Endothelial cell (in vitro differentiated cells): Measurements from ENCODE around the gene LYZ. TPM values are rescaled to one million over a fixed set of nuclear protein-coding genes. Genes with fewer than 3 reads are reported as not detected.

ENCODE experiments used
- DNase-seq: peaks from one replicate; pipeline ENCODE4 v3.0.0; 2021; ENCODE audit warnings: low spot score
- H3K27ac Mint-ChIP-seq: one replicate; pipeline ENCODE4 v1.8.0; 2021; ENCODE audit warnings: mixed read lengths, inconsistent platforms; ENCODE audit not compliant: unreplicated experiment
- H3K27me3 Mint-ChIP-seq: one replicate; pipeline ENCODE4 v1.8.0; 2021; ENCODE audit warnings: mild to moderate bottlenecking, moderate library complexity, mixed read lengths, inconsistent platforms; ENCODE audit not compliant: unreplicated experiment
- H3K36me3 Mint-ChIP-seq: one replicate; pipeline ENCODE4 v1.8.0; 2021; ENCODE audit warnings: mild to moderate bottlenecking, low read depth, mixed read lengths, inconsistent platforms; ENCODE audit not compliant: unreplicated experiment
- H3K4me1 Mint-ChIP-seq: one replicate; pipeline ENCODE4 v1.8.0; 2021; ENCODE audit warnings: mild to moderate bottlenecking, mixed read lengths, inconsistent platforms; ENCODE audit not compliant: unreplicated experiment
- H3K4me3 Mint-ChIP-seq: one replicate; pipeline ENCODE4 v1.8.0; 2021; ENCODE audit warnings: mild to moderate bottlenecking, mixed read lengths, inconsistent platforms; ENCODE audit not compliant: unreplicated experiment
- H3K9me3 Mint-ChIP-seq: one replicate; pipeline ENCODE4 v1.8.0; 2021; ENCODE audit warnings: mixed read lengths, inconsistent platforms; ENCODE audit not compliant: unreplicated experiment
- CTCF ChIP-seq: fragments of 200-600 bp; sonication (generic); IDR thresholded peaks from one replicate; pipeline ENCODE4 v1.5.0; 2021; ENCODE audit warnings: antibody characterized with exemption; ENCODE audit not compliant: unreplicated experiment
- total RNA-seq: library from RNA; stranded (reverse); fragmentation: NEBNext Ultra II Directional; extraction: Animal tissue kit (Norgen Biotek cat#: 25700); gene quantifications from one replicate; pipeline ENCODE4 v1.2.1, GENCODE V29; 2021; ENCODE audit not compliant: unreplicated experiment

Gene LYZ
- total RNA-seq, 1 donor from 2014 or later: 3.6 TPM

DNA sequence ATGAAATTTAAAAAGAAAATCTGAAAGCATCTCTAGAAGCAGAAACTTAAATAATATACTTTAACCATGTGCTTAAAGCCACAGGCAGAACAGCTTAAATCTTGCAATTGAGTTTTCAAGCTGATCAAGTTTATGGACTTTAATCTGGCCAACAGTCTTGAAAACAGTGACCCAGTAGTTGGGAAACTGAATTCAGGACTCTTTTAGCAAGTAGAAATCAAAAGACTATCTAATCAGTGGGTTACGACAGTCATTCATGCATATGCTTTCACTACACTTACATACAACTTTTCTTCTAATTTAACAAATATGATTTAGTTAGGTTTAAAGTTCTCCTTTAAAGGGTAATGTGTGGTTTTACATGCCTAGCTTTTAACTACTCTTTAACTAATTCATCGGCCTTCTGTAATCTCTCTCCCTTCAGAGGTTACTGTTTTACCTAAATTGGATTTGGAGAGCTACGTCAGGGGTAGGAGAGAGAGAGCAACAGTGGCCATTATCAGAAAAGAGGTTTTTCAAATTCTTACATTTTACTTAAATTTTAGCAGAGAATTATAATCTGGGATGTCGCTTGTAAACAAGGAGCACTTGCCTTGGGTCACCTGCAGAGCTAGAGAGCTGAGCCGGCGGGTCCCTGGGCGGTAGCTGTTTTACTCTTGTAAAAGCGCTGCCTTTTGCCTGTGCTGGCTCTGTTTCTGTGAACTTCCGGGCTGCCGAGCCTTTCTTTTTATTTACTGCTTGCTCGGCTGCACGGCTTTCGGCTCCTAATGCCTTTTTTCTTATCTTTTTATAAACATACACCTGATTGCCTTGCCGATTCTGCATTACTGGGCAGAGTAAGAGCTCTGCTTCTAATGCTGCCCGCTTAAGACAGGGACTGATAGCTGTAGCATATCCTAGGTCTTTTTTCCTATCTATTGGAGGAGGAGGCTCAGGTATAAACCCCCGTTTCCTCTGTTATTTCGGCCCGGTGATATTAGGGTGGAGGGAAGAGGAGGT is 17.4 kb upstream of the LYZ start:
- no peak for TF ChIP-seq CTCF
- no peak overlapping the region for H3K27ac Mint-ChIP-seq
- peak overlapping the region; percentile 80 for H3K4me3 Mint-ChIP-seq
- no peaks in the 10 kb centered on the region for H3K36me3 Mint-ChIP-seq
- peak; percentile 25 for DNase-seq
- no peaks in the 10 kb centered on the region for H3K27me3 Mint-ChIP-seq
- H3K9me3 Mint-ChIP-seq: no peaks in the 10 kb centered on the region
- peaks cover 15% of the 10 kb centered on the region for H3K4me1 Mint-ChIP-seq

DNA sequence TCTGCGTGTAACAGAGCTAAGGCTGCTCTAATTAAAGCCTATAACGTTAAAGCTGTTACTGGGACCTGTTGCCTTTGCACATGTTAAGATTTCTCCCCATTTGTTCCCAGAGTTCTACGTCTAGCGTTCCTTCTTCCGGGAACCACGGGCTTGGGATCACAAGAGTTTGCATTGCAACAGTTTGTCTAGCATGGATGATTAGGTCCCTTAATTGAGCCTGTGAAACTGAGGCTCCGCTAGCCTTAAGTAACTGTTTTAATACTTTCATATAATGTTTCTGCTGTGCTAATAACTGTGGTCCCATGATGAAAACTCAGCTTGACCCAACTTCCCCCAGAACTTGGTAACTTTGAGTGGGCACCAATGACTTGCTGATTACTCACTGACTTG is 16.7 kb upstream of the LYZ start:
- Mint-ChIP-seq H3K27ac (no peak overlapping the region), H3K4me1 (peaks cover 15% of the 10 kb centered on the region), H3K4me3 (peak overlapping the region; percentile 80), H3K9me3 (no peaks in the 10 kb centered on the region), H3K36me3 (no peaks in the 10 kb centered on the region), H3K27me3 (no peaks in the 10 kb centered on the region)
- no peak for DNase-seq
- TF ChIP-seq CTCF: no peak

DNA sequence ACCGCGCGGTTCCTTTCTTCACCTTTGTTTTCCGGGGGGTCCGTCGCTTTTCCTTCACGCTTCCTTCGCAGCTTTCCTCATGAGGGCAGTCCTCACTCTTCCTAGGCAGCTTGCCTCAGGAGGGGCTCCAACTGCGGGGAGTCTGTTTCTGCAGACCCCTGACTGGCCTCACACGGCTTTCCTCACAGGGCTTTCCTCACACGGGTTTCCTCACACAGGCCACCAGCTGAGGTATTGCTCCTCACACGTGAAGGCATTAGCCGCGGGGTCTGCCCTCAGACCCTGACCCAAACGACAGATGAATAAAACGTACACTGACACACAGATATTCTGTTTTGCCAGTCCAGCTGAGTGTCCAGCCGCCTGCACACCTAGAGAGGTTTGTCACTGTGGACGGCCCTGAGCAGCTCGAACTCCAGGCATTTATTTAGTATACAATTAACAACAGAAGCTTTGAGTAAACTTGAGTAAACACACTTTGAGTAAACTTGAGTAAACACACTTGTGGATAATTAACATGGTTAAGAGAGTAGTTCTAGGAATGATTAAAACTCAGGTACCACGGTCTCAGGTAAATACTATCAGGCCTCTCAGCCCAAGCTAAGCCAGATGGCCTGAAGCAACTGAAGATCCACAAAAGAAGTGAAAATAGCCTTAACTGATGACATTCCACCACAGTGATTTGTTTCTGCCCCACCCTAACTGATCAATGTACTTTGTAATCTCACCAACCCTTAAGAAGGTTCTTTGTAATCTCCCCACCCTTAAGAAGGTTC is 16.1 kb upstream of the LYZ start:
- H3K27ac Mint-ChIP-seq: no peak overlapping the region
- H3K4me1 Mint-ChIP-seq: peaks cover 15% of the 10 kb centered on the region
- no peak for DNase-seq
- TF ChIP-seq CTCF: no peak
- H3K4me3 Mint-ChIP-seq: no peak overlapping the region
- H3K9me3 Mint-ChIP-seq: no peaks in the 10 kb centered on the region
- no peaks in the 10 kb centered on the region for H3K27me3 Mint-ChIP-seq
- no peaks in the 10 kb centered on the region for H3K36me3 Mint-ChIP-seq

DNA sequence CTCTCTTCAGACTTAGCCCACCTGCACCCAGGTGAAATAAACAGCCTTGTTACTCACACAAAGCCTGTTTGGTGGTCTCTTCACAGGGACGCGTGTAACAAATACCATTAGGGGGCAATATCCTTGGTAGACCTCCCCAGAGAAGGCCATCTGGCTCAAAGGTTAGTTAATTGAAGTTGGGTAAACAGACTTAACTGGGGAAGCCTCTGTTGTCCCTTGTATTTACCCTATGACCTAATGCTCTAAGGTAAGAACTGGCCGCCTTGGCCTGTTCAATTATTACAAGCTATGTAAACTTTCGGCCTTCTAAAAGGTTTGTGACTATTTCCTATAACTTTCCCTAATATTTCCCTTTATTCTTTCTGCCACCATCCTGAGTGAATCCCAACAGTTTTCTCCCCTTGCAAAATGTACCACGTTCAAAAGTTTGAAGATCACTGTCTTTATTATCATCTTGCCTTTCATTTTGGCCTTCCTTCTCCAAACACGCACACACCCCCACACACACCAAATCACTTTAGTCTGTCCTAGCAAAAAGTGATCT is 15.3 kb upstream of the LYZ start:
- Mint-ChIP-seq H3K27me3 (no peaks in the 10 kb centered on the region), H3K9me3 (no peaks in the 10 kb centered on the region), H3K4me1 (peaks cover 13% of the 10 kb centered on the region), H3K36me3 (no peaks in the 10 kb centered on the region), H3K4me3 (no peak overlapping the region), H3K27ac (no peak overlapping the region)
- no peak for TF ChIP-seq CTCF
- no peak for DNase-seq
